Panc1 (cell line): ENCODE data around the gene CHRM2.

Experiments
- POLR2AphosphoS5 ChIP-seq: IDR thresholded peaks from 2 replicates; pipeline ENCODE4 v1.6.1; 2012; ENCODE audit warnings: mild to moderate bottlenecking, low read depth, low read length, moderate library complexity
- SIN3A ChIP-seq: IDR thresholded peaks from 2 replicates; pipeline ENCODE4 v1.6.1; 2012; ENCODE audit warnings: low read depth, mild to moderate bottlenecking, low read length, moderate library complexity, borderline replicate concordance; ENCODE audit not compliant: insufficient read depth
- TCF7L2 ChIP-seq: IDR thresholded peaks from 2 replicates; pipeline ENCODE4 v1.6.1; 2011; ENCODE audit warnings: mild to moderate bottlenecking, low read depth, low read length, inconsistent platforms
- TF ChIP-seq, protein P1 (sequence below): fragments of 450-650 bp; IDR thresholded peaks from 2 replicates; pipeline ENCODE4 v1.5.1; 2017; ENCODE audit warnings: mild to moderate bottlenecking
- TF ChIP-seq, protein P2 (sequence below), 2 experiments: IDR thresholded peaks; 2 replicates each; pipeline ENCODE4 v1.6.1; 2011 to 2012; ENCODE audit warnings: low read depth in 2 of 2, control low read depth in 1 of 2, low read length in 1 of 2, mild to moderate bottlenecking in 1 of 2, moderate library complexity in 1 of 2; ENCODE audit not compliant: insufficient read depth in 1 of 2

- TF ChIP-seq, protein P1, sequence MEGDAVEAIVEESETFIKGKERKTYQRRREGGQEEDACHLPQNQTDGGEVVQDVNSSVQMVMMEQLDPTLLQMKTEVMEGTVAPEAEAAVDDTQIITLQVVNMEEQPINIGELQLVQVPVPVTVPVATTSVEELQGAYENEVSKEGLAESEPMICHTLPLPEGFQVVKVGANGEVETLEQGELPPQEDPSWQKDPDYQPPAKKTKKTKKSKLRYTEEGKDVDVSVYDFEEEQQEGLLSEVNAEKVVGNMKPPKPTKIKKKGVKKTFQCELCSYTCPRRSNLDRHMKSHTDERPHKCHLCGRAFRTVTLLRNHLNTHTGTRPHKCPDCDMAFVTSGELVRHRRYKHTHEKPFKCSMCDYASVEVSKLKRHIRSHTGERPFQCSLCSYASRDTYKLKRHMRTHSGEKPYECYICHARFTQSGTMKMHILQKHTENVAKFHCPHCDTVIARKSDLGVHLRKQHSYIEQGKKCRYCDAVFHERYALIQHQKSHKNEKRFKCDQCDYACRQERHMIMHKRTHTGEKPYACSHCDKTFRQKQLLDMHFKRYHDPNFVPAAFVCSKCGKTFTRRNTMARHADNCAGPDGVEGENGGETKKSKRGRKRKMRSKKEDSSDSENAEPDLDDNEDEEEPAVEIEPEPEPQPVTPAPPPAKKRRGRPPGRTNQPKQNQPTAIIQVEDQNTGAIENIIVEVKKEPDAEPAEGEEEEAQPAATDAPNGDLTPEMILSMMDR, result no peak
- TF ChIP-seq POLR2AphosphoS5 (no peak), TCF7L2 (no peak), SIN3A (no peak)
- TF ChIP-seq, protein P2, sequence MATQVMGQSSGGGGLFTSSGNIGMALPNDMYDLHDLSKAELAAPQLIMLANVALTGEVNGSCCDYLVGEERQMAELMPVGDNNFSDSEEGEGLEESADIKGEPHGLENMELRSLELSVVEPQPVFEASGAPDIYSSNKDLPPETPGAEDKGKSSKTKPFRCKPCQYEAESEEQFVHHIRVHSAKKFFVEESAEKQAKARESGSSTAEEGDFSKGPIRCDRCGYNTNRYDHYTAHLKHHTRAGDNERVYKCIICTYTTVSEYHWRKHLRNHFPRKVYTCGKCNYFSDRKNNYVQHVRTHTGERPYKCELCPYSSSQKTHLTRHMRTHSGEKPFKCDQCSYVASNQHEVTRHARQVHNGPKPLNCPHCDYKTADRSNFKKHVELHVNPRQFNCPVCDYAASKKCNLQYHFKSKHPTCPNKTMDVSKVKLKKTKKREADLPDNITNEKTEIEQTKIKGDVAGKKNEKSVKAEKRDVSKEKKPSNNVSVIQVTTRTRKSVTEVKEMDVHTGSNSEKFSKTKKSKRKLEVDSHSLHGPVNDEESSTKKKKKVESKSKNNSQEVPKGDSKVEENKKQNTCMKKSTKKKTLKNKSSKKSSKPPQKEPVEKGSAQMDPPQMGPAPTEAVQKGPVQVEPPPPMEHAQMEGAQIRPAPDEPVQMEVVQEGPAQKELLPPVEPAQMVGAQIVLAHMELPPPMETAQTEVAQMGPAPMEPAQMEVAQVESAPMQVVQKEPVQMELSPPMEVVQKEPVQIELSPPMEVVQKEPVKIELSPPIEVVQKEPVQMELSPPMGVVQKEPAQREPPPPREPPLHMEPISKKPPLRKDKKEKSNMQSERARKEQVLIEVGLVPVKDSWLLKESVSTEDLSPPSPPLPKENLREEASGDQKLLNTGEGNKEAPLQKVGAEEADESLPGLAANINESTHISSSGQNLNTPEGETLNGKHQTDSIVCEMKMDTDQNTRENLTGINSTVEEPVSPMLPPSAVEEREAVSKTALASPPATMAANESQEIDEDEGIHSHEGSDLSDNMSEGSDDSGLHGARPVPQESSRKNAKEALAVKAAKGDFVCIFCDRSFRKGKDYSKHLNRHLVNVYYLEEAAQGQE (IDR thresholded peaks at IDR 0.05; ENCODE audit: insufficient read depth in 1 of 2, low read depth in 2 of 2, low read length in 1 of 2), result no peak
Measured at GRCh38 chr7:136847858-136848257, 20.6 kb upstream of the CHRM2 start.
